Endothelial cell of umbilical vein (primary cell): ENCODE results near the gene NFIA. TPM values are rescaled to one million over a fixed set of nuclear protein-coding genes. Genes with fewer than 3 reads are reported as not detected.

Experiments
- BruUV-seq: library from RNA; stranded (reverse); fragments of 400-500 nt; replicated peaks from 2 replicates; lab custom pipeline; 2021; lab: Mats Ljungman, UMichigan
- CTCF ChIA-PET: fragments of 300-600, 350-600 bp; sonication (Branson Sonifier 250); formaldehyde crosslinking; loops from one replicate; lab custom pipeline; 2021; ENCODE audit warnings: antibody characterized with exemption, inconsistent platforms; lab: Charles Lee
- POLR2A ChIA-PET: fragments of 300-600, 350-600 bp; sonication (Branson Sonifier 250); formaldehyde crosslinking; loops from one replicate; lab custom pipeline; 2021; ENCODE audit warnings: antibody characterized with exemption, inconsistent platforms; lab: Charles Lee
- DNase-seq: peaks from one replicate; pipeline ENCODE4 v3.0.0-alpha.2; 2011; ENCODE audit warnings: low read depth, low spot score
- FAIRE-seq: peaks from 2 replicates; lab custom pipeline; 2011; peaks lifted over from hg19 to GRCh38; lab: Jason Lieb, UNC
- H2AFZ ChIP-seq: 2 replicates; pipeline ENCODE4 v1.6.0; 2012; ENCODE audit warnings: low read depth, low read length, control low read depth, inconsistent platforms
- H3K27ac ChIP-seq: 2 replicates; pipeline ENCODE4 v1.5.1; 2011; ENCODE audit warnings: low read depth, mild to moderate bottlenecking, control low read depth, low read length, moderate library complexity; ENCODE audit not compliant: insufficient read depth
- H3K27me3 ChIP-seq, 2 experiments: 2 replicates each; pipeline versions ENCODE4 v1.6.0 to v1.6.1; 2011; ENCODE audit warnings: low read length in 2 of 2, mixed read lengths in 1 of 2; ENCODE audit not compliant: control insufficient read depth in 2 of 2, insufficient read depth in 2 of 2
- H3K36me3 ChIP-seq, 2 experiments: 2 replicates in 1 of 2; 3 replicates in 1 of 2; pipeline ENCODE4 v1.5.1; 2011; ENCODE audit warnings: low read length in 2 of 2, mild to moderate bottlenecking in 1 of 2, moderate library complexity in 1 of 2; ENCODE audit not compliant: control insufficient read depth in 2 of 2, insufficient read depth in 2 of 2; ENCODE audit errors: extremely low read depth in 1 of 2
- H3K4me1 ChIP-seq: 3 replicates; pipeline ENCODE4 v1.5.1; 2011; ENCODE audit warnings: mild to moderate bottlenecking, low read length; ENCODE audit not compliant: control insufficient read depth, insufficient read depth; ENCODE audit errors: extremely low read depth
- H3K4me2 ChIP-seq: 2 replicates; pipeline ENCODE4 v1.6.1; 2011; ENCODE audit warnings: low read length, control low read depth, mixed read lengths; ENCODE audit not compliant: insufficient read depth
- H3K4me3 ChIP-seq, 3 experiments: fragments of 200-600 bp in 1 of 3; sonication (generic), shearing (Covaris generic) in 1 of 3; replicated peaks in 1 of 3; 2 replicates each; pipeline ENCODE4 v1.5.1; 2011 to 2016; ENCODE audit warnings: control low read depth in 3 of 3, low read length in 3 of 3, mild to moderate bottlenecking in 2 of 3, inconsistent platforms in 1 of 3, low read depth in 1 of 3, moderate library complexity in 1 of 3; ENCODE audit not compliant: insufficient read depth in 1 of 3
- H3K79me2 ChIP-seq: 2 replicates; pipeline ENCODE4 v1.6.0; 2012; ENCODE audit warnings: low read length, inconsistent platforms; ENCODE audit not compliant: control insufficient read depth, insufficient read depth
- H3K9ac ChIP-seq: replicated peaks from 2 replicates; pipeline ENCODE3; 2011; ENCODE audit warnings: low read length, control low read depth; ENCODE audit not compliant: insufficient read depth; ENCODE audit errors: extremely low read depth
- H3K9me1 ChIP-seq: replicated peaks from 3 replicates; pipeline ENCODE4 v1.6.0; 2011; ENCODE audit warnings: mild to moderate bottlenecking, low read length; ENCODE audit not compliant: control insufficient read depth, insufficient read depth; ENCODE audit errors: extremely low read depth
- H3K9me3 ChIP-seq: replicated peaks from 2 replicates; pipeline ENCODE4 v1.5.1; 2012; ENCODE audit warnings: low read length, inconsistent platforms; ENCODE audit not compliant: control insufficient read depth, insufficient read depth
- H4K20me1 ChIP-seq: replicated peaks from 2 replicates; pipeline ENCODE3; 2011; ENCODE audit warnings: mild to moderate bottlenecking, low read length; ENCODE audit not compliant: control insufficient read depth, insufficient read depth; ENCODE audit errors: extremely low read depth
- CTCF ChIP-seq, 2 donors: IDR thresholded peaks; 1 replicate in 1 of 2; 2 replicates in 1 of 2; pipeline ENCODE4 v1.5.1; 2011; ENCODE audit warnings: low read length in 2 of 2, mild to moderate bottlenecking in 2 of 2, moderate library complexity in 2 of 2, control low read depth in 1 of 2, inconsistent platforms in 1 of 2, low read depth in 1 of 2; ENCODE audit not compliant: insufficient read depth in 1 of 2; ENCODE audit errors: extremely low read depth in 1 of 2
- GATA2 ChIP-seq: IDR thresholded peaks from 2 replicates; pipeline ENCODE4 v1.7.0; 2011; ENCODE audit warnings: low read depth, mild to moderate bottlenecking, moderate library complexity, mixed read lengths, low read length; ENCODE audit not compliant: insufficient read length, insufficient read depth
- POLR2AphosphoS5 ChIP-seq: IDR thresholded peaks from 2 replicates; pipeline ENCODE4 v1.6.1; 2012; ENCODE audit warnings: low read depth, mild to moderate bottlenecking, control low read depth, low read length, moderate library complexity; ENCODE audit not compliant: insufficient read depth
- dilution Hi-C: fragments of 300-500 bp; cut with MboI; formaldehyde crosslinking; loops from one replicate; pipeline ENCODE4 v1.15.0; 2019; ENCODE audit warnings: low sequenced_read_pairs; ENCODE audit not compliant: extremely low pct_ligation_motif_present
- intact Hi-C: fragments of 100-400 bp; cut with micrococcal nuclease; formaldehyde crosslinking; loops from one replicate; pipeline ENCODE4 v1.10.0; 2022
- polyA plus RNA-seq, 4 experiments: library from polyadenylated mRNA; depleted of rRNA in 3 of 4; stranded (reverse) in 3 of 4; unstranded in 1 of 4; fragments of >200 nt; gene quantifications; 2 replicates each; pipeline versions ENCODE4 v1.2.1 to v1.2.3, GENCODE V29; 2011 to 2012; ENCODE audit warnings: missing spikeins in 1 of 4
- total RNA-seq: library from RNA; stranded (reverse); gene quantifications from 2 replicates; pipeline ENCODE4 v1.2.3, GENCODE V29; 2021

The NFIA gene
- total and polyA plus RNA-seq, 2 donors (not counting 3 experiments of a cell fraction or from before 2014, with no cell fraction given), result 25.5 to 47.0 TPM

GRCh38 chr1:61169634-61170033 is 87.3 kb downstream of the NFIA start:
- Histone ChIP-seq H3K9me1 (no peaks in the 10 kb centered on the region), H4K20me1 (no peaks in the 10 kb centered on the region), H3K4me3 (no peak overlapping the region), H3K9me3 (no peaks in the 10 kb centered on the region), H3K36me3 (peaks cover 0 to 2% of the 10 kb centered on the region in 2 experiments), H3K4me1 (peaks cover 8% of the 10 kb centered on the region), H3K79me2 (peaks cover 5% of the 10 kb centered on the region), H3K4me2 (no peak overlapping the region), H3K27me3 (no peaks in the 10 kb centered on the region), H3K9ac (no peak overlapping the region), H2AFZ (no peak overlapping the region), H3K27ac (no peak overlapping the region)
- intact Hi-C loops (no loop called here), dilution Hi-C loops (no loop called here)
- TF ChIP-seq POLR2AphosphoS5 (no peak), GATA2 (no peak), CTCF (IDR thresholded peaks at IDR 0.05; ENCODE audit: extremely low read depth in 1 of 2, insufficient read depth in 1 of 2, low read depth in 1 of 2, low read length in 2 of 2) (no peak)
- DNase-seq (no peak), FAIRE-seq (no peak)
- ChIA-PET CTCF (interaction anchor here (0.6 to 1.3 kb wide), 2 partner anchors 126 to 283 kb away, joined by 3 read pairs; no protein-coding TSS in a partner anchor), POLR2A (interaction anchor here (0.6 kb wide), 1 partner anchor 30 kb away, joined by 9 read pairs; no protein-coding TSS in a partner anchor)
- BruUV-seq, result no TSS peak
